ENCODE results near the gene USP5.

DNA sequence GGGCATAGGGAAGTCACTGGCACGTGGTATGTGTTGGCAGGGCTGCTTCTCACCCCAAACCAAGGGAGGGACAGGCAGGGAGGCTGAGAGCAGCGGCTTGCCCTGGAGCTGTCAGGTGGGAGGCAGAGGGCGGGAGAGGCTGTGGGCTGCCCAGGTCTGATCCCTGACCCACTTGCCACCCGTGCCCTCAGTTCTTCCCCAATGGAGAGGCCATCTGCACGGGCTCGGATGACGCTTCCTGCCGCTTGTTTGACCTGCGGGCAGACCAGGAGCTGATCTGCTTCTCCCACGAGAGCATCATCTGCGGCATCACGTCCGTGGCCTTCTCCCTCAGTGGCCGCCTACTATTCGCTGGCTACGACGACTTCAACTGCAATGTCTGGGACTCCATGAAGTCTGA is 6.6 kb upstream of the USP5 start:
- TF ChIP-seq, protein P1, sequence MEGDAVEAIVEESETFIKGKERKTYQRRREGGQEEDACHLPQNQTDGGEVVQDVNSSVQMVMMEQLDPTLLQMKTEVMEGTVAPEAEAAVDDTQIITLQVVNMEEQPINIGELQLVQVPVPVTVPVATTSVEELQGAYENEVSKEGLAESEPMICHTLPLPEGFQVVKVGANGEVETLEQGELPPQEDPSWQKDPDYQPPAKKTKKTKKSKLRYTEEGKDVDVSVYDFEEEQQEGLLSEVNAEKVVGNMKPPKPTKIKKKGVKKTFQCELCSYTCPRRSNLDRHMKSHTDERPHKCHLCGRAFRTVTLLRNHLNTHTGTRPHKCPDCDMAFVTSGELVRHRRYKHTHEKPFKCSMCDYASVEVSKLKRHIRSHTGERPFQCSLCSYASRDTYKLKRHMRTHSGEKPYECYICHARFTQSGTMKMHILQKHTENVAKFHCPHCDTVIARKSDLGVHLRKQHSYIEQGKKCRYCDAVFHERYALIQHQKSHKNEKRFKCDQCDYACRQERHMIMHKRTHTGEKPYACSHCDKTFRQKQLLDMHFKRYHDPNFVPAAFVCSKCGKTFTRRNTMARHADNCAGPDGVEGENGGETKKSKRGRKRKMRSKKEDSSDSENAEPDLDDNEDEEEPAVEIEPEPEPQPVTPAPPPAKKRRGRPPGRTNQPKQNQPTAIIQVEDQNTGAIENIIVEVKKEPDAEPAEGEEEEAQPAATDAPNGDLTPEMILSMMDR (IDR thresholded peaks at IDR 0.05; ENCODE audit: poor library complexity): no peak
- TF ChIP-seq EZH2 (IDR thresholded peaks at IDR 0.05; ENCODE audit: borderline replicate concordance) (no peak), EZH2phosphoT487 (IDR thresholded peaks at IDR 0.05; ENCODE audit: low read depth, severe bottlenecking, unreplicated experiment) (no peak)

All from hepatocyte (in vitro differentiated cells).